MG63 (cell line): ENCODE measurements around the gene IFNA1. TPM values are rescaled to one million over a fixed set of nuclear protein-coding genes. Genes with fewer than 3 reads are reported as not detected.
"Not testable (repeated sequence)": the region's sequence is repeated elsewhere in the genome, so short reads cannot be mapped to it uniquely, and the experiment has no call there.

ENCODE experiments used
- DNase-seq: peaks from one replicate; pipeline ENCODE4 v3.0.0-alpha.2; 2020
- H3K27me3 ChIP-seq: fragments of 250-450 bp; sonication (Bioruptor Pico); 2 replicates; pipeline ENCODE4 v1.5.1; 2020; ENCODE audit warnings: mild to moderate bottlenecking, moderate library complexity
- H3K36me3 ChIP-seq: fragments of 250-450 bp; sonication (Bioruptor Pico); 2 replicates; pipeline ENCODE4 v1.5.1; 2020; ENCODE audit warnings: mild to moderate bottlenecking, moderate library complexity
- H3K4me3 ChIP-seq: fragments of 250-450 bp; sonication (Bioruptor Pico); 2 replicates; pipeline ENCODE4 v1.5.1; 2020; ENCODE audit warnings: mild to moderate bottlenecking, moderate library complexity
- H3K9me3 ChIP-seq: fragments of 250-450 bp; sonication (Bioruptor Pico); 2 replicates; pipeline ENCODE4 v1.5.1; 2020; ENCODE audit warnings: mild to moderate bottlenecking, moderate library complexity
- total RNA-seq: library from RNA; depleted of rRNA; stranded (reverse); fragments of >200 nt; shearing (Covaris generic); gene quantifications from 2 replicates; pipeline ENCODE4 v1.2.3, GENCODE V29; 2014; ENCODE audit warnings: low replicate concordance

The IFNA1 gene
- total RNA-seq, 1 experiment from 2014 or later = not detected

DNA sequence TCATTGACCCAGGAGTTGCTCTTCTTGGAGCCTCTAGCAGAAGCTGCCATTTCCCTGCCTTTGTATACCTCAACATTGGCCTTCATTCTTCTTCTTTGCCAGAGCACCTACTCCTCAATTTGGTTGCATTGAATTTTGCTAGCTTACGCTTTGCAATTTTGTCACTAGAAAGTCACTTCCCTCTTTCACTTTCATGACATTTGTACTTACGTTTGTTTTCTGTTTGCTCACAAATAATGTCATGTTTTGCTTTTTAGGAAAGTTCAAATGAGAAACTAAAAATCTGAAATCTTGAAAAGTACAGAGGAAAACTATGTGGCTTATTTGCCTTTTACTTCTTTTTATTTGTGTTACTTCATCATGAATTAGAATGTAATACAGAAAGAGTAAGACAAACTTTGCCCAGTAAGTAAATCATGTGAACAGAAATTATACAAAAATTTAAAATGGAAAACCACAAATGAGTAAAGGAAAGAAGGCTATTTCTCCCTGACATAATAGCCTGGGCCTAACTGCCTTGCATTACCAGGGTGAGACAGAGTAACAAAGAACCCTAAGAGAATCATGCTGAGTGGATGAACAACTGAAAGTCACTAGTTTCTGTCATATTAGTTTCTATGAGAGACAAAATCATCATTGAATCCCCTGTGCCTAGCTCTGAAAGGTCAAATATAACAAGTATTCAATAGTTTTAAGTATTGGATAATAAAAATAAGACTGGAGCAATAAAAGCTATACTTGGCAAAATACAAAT lies 7.4 kb upstream of the IFNA1 start:
- H3K27me3 ChIP-seq = peaks cover 34% of the 10 kb centered on the region
- no peaks in the 10 kb centered on the region for H3K36me3 ChIP-seq

GRCh38 chr9:21434202-21435014 lies 5.8 kb upstream of the IFNA1 start:
- Histone ChIP-seq H3K9me3 (peaks cover 3% of the 10 kb centered on the region), H3K36me3 (no peaks in the 10 kb centered on the region), H3K4me3 (no peak overlapping the region), H3K27me3 (peaks cover 26% of the 10 kb centered on the region)
- peak; percentile 81 for DNase-seq

More for the DNA sequence above, 7.4 kb upstream of the IFNA1 start:
- Histone ChIP-seq H3K9me3 (peaks cover 3% of the 10 kb centered on the region), H3K4me3 (no peak overlapping the region)
- no peak for DNase-seq

DNA sequence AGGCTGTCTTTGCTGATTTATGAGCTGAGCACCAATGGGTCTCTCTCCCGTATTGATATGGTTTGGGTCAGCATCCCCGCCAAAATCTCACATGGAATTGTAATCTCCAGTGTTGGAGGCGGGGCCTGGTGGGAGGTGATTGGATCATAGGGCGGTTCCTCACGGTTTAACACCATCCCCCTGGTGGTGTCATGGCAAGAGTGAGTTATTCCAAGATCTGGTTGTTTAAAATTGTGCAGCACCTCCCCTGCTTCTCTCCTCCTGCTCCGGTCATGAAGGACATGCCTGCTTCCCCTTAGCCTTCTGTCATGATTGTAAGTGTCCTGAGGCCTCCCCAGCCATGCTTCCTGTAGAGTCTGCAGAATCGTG lies 5.2 kb upstream of the IFNA1 start:
- H3K9me3 ChIP-seq, DNase-seq, H3K36me3 ChIP-seq, H3K4me3 ChIP-seq: not testable (repeated sequence)
- H3K27me3 ChIP-seq = peaks cover 23% of the 10 kb centered on the region

- DNase-seq = no peak
- H3K9me3 ChIP-seq = peaks cover 18% of the 10 kb centered on the region
- H3K36me3 ChIP-seq = no peaks in the 10 kb centered on the region
- no peak overlapping the region for H3K4me3 ChIP-seq
- H3K27me3 ChIP-seq = no peaks in the 10 kb centered on the region
Measured at GRCh38 chr9:21443849-21444625, 3.8 kb downstream of the IFNA1 start.

- not testable (repeated sequence) for H3K36me3 ChIP-seq, H3K4me3 ChIP-seq, H3K9me3 ChIP-seq, H3K27me3 ChIP-seq
- DNase-seq = peak; percentile 59
Measured at GRCh38 chr9:21449312-21449711, 9.1 kb downstream of the IFNA1 start.

- DNase-seq = no peak
- Histone ChIP-seq H3K36me3 (peaks cover 23% of the 10 kb centered on the region), H3K9me3 (no peaks in the 10 kb centered on the region), H3K4me3 (no peak overlapping the region), H3K27me3 (no peaks in the 10 kb centered on the region)
Measured at GRCh38 chr9:21450733-21451394, 10.6 kb downstream of the IFNA1 start.

DNA sequence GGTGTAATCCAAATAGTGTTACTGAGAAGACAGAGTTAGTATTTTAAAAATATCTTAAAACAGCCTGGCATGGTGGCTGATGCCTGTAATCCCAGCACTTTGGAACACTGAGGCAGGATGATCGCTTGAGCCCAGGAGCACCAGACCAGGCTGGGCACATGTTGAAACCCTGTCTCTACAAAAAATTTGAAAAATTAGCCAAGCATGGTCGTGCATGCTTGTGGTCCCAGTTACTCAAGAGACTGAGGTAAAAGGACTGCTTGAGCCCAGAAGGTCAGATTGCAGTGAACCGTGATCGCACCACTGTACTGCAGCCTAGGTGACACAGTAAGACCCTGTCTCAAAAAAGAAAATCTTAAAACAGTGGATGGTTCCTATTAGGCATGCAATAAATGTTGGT lies 12.4 kb downstream of the IFNA1 start:
- Histone ChIP-seq H3K36me3 (peaks cover 23% of the 10 kb centered on the region), H3K9me3 (no peaks in the 10 kb centered on the region), H3K27me3 (no peaks in the 10 kb centered on the region), H3K4me3 (no peak overlapping the region)
- DNase-seq = no peak

GRCh38 chr9:21454149-21454548 lies 13.9 kb downstream of the IFNA1 start:
- H3K36me3 ChIP-seq = peaks cover 24% of the 10 kb centered on the region
- peaks cover 2% of the 10 kb centered on the region; the same call in 1 of the 2 replicates for H3K9me3 ChIP-seq
- DNase-seq = no peak
- H3K4me3 ChIP-seq = no peak overlapping the region
- H3K27me3 ChIP-seq = no peaks in the 10 kb centered on the region

DNA sequence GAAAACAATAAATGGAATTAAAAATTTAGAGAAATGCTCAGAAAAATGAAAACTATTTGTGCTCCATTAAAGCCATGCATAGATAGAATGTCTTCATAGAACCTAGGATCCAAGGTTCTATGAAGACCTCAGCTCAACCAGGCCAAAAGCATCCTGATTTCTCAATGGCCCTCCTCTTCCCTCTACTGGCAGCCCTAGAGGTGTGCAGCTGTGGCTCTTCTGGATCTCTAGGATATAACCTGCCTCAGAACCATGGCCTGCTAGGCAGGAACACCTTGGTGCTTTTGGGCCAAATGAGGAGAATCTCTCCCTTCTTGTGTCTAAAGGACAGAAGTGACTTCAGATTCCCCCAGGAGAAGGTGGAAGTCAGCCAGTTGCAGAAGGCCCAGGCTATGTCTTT lies 15.1 kb downstream of the IFNA1 start:
- Histone ChIP-seq H3K4me3 (no peak overlapping the region), H3K27me3 (no peaks in the 10 kb centered on the region), H3K9me3 (peaks cover 2% of the 10 kb centered on the region; the same call in 1 of the 2 replicates), H3K36me3 (peaks cover 25% of the 10 kb centered on the region)
- DNase-seq = peak; percentile 62

GRCh38 chr9:21461377-21461776 lies 21.1 kb downstream of the IFNA1 start:
- H3K27me3 ChIP-seq = peaks cover 9% of the 10 kb centered on the region
- peaks cover 39% of the 10 kb centered on the region for H3K36me3 ChIP-seq
- H3K4me3 ChIP-seq = no peak overlapping the region
- no peak for DNase-seq
- peaks cover 22% of the 10 kb centered on the region for H3K9me3 ChIP-seq

- DNase-seq = no peak
- no peak overlapping the region for H3K4me3 ChIP-seq
- H3K27me3 ChIP-seq = peaks cover 9% of the 10 kb centered on the region
- peaks cover 53% of the 10 kb centered on the region for H3K36me3 ChIP-seq
- H3K9me3 ChIP-seq = peaks cover 20% of the 10 kb centered on the region
Measured at GRCh38 chr9:21465138-21465537, 24.9 kb downstream of the IFNA1 start.

DNA sequence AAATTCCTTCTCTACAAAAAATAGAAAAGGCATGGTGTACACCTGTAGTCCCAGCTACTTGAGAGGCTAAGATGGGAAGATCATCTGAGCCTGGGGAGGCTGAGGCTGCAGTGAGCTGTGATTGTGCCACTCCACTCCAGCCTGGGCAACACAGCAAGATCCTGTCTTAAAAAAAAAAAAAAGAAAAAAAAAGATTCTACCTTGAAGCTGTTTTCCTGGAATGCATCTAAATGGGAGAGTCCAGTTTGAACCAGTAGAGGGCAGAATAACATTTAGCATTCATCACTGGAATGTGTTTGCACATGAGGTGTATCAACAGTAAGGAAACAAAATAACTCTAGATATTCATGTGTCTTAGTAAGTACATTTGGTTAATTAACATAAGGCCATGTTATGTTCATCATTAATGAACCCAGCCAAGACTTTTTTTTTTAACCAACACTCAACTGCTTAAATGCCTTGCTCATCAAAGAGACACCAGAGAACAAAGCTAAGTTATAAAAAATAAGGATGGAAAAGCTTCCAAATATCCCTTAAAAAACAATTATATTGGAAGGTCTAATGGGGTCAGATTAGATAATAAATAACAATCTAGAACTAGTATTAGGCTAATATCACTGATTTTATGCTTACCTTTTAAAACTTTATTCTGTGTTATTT lies 25.8 kb downstream of the IFNA1 start:
- H3K36me3 ChIP-seq = peaks cover 58% of the 10 kb centered on the region
- no peak for DNase-seq
- H3K27me3 ChIP-seq = peaks cover 9% of the 10 kb centered on the region
- H3K9me3 ChIP-seq = peaks cover 20% of the 10 kb centered on the region
- no peak overlapping the region for H3K4me3 ChIP-seq

DNA sequence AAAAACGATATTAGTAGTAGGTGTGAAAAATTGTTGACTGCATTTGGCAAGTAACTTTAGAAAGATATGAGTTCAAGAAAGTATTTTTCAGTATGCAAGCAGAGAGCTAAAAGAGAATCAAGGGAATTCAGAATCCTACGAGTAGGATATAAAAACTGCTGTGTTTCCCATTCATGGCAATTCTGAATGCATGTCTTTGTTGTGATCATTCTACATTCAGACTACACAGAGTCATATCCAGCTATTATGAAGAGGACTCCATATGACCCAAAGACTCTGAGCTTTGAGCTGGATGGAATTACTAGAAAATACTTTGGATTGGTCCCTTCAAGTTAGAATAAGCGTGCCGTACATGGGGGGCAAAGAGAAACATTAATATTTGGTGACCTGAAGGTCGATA lies 29.9 kb downstream of the IFNA1 start:
- Histone ChIP-seq H3K9me3 (no peaks in the 10 kb centered on the region; the same call in 1 of the 2 replicates), H3K4me3 (no peak overlapping the region), H3K27me3 (peaks cover 10% of the 10 kb centered on the region), H3K36me3 (peaks cover 64% of the 10 kb centered on the region)
- DNase-seq = no peak

GRCh38 chr9:21473236-21473635 lies 33.0 kb downstream of the IFNA1 start:
- Histone ChIP-seq H3K4me3 (no peak overlapping the region), H3K27me3 (peaks cover 14% of the 10 kb centered on the region), H3K9me3 (no peaks in the 10 kb centered on the region), H3K36me3 (peaks cover 63% of the 10 kb centered on the region)
- no peak for DNase-seq

DNA sequence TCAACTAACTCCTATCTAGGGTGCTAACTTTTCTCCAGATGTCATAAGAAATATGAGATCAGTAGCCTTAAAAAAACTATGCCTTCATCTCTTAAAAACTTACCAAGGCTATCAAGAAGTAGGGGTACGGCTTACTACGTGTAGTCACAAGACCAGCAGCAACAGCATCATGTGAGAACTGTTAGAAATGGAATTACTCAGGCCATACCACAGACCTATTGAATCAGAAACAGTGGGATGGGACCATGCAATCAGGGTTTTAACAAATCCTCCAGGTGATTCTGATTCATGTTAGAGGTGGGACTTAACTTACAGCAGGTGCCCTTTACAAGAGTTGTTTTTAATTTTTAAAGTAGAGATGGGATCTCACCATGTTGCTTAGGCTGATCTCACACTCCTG lies 37.2 kb downstream of the IFNA1 start:
- Histone ChIP-seq H3K27me3 (peaks cover 7% of the 10 kb centered on the region), H3K4me3 (no peak overlapping the region), H3K9me3 (no peaks in the 10 kb centered on the region), H3K36me3 (peaks cover 69% of the 10 kb centered on the region)
- DNase-seq = no peak

DNA sequence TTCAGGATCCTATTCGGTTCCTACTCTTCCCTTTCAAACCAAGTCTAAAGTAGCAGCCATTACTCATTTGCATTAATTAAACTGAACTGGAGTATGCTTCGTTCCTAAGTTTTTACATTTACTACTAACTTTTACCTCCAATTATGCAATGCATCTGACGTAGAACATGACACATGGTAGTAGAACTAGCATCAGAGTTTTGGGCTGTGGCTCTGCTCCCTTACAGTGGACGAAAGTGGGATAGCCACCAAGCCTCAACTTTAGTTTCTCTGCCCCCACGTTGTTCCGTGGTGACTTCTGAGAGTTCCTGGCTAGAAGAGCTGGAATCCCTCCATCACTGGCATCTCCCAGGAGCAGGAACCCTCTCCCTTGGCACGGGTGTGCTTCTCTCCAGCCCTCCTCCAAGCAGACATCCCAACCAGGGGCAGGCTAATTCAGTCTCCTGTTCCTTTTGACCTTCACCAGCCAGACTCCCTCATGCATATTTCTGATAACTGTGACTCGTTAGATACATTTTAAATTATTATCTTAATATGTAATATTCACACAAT lies 39.0 kb downstream of the IFNA1 start:
- peaks cover 76% of the 10 kb centered on the region for H3K36me3 ChIP-seq
- peak; percentile 51 for DNase-seq
- peaks cover 7% of the 10 kb centered on the region for H3K27me3 ChIP-seq
- no peak overlapping the region for H3K4me3 ChIP-seq
- no peaks in the 10 kb centered on the region for H3K9me3 ChIP-seq
